Measurements from ENCODE around the gene TMEM161B.
A peak's percentile ranks its signal among the peaks of the same experiment; 100 is the strongest.
"Not testable (repeated sequence)": the region's sequence is repeated elsewhere in the genome, so short reads cannot be mapped to it uniquely, and the experiment has no call there.

The TMEM161B gene

DNA sequence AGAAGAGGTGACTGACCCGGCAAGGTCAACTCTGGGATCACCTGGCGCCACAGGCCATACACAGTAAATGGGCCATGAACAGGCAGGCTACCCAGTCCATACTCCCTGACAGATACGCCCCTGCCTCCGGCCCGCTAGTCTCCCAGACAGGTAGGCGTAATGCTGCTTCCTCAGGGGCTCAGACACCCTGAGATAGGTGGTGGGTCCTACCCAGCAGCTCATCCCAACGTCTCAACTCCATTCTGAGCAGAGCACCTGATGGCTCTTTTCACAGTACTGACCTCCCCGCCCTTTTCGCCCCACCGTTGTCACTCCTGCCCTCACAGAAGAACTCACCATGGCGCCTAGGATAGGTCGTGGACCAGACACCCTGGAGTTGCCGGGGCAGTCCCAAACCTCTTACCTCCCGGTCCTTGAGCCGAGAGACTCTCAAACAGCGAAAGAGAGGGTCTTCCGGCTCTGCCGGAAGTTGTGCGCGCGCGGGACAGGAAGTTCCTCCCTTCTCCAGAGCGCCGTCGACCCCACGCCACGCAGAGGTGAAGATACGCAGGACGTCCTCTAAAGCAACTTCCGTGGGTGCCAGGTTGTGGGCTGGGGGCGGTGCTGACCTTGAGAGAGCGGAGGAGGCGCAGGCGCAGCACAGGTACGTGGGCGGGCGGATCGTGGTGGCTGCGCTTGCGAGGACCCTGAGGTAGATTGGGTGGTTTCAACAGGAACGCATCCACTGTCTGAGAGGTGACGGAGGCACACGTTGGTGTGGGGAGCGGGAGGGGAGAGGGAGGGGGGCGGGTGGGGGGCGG is at the start of gene TMEM161B:
Gene TMEM161B (minus strand): TSS at position 461 of the 800 bp plus-strand sequence. CDS start 122 bp downstream, at position 339.
- DNase-seq (ENCODE audit: low read depth): peak; percentile 40

DNA sequence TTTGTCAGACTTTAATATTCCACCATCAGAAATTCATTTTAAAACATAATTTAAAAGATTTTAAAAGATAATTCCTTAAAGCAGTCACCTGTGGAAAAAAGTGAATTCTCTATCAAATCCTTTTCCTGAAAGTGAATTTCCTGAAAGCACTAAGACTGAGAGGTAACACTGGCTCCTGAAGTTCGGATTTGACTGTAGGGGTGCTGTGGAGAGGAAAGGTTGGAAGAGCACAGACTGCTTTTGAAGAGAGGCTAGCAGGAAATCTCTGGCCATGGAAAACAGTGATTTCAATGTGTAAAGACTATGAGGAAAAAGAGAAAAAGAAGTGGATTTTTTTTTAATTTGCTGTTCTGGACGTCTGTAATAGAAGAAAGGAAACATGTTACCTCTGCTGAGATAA is 35.7 kb upstream of the TMEM161B start:
- no peak for DNase-seq (ENCODE audit: low read depth)

DNA sequence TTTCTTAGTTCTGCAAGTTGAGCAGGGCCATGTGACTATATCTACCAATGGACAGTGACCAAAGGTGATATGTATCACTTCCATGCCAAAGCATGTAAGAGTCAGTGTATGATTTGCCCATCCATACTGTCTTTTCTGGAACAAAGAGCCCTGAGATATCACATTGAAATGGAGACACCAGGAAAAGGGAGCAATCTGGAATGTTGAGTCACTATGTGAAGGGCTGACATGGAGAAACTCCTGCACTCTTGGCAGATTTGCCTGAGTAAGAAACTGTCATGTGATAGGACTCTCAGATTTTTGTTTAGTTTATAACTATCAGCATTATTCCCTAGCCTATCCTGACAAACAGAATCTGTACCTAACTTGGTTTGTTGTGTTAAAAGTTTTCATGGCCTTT is 29.8 kb upstream of the TMEM161B start:
- peak; percentile 12 for DNase-seq (ENCODE audit: low read depth)

DNA sequence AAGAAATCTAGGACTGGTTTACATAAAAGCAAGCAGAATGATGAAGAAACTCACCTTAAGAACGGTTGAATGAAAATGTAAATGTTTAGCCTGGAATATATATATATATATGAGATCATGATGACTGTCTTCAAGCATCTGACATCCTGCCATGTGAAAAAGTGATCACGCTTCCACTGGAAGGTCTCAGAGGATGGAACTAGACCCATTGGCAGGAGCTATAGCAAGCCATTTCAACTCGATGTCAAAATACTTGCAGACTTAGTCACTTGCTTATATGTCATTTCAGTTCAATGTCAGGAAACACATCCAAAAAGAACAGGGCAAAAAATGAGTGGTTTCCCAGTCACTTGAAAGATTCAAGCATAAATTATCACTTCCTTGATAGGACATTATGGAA is 22.2 kb upstream of the TMEM161B start:
- no peak for DNase-seq (ENCODE audit: low read depth)

DNA sequence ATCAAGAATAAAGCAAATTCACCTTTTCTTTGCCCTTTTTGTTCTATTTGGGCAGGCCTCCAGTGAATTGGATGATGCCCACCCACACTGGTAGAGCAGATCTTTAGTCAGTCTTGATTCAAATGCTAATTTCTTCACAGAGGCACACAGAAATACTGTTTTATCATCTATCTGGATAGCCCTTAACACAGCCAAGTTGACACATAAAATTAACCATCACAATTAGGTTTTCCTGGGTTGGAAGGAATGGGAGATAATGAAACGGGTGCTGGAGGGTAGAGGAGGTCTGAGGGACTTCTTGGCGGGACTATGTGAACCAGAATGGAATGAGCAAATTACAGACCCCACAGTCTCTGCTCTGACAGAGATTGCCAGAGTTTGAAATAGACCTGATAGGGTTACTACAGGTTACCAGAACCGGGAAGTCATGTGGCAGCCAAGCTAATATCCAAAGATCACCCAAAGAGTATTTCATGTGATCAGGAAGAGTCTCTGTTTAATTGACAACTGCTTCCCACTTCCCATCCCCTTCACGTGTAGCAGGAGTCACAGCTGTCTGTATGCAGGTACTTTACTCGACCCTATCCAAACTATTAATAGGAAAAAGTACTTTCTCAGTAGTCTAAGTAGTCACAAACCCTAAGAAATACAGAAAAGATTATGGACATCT is 20.0 kb upstream of the TMEM161B start:
- DNase-seq (ENCODE audit: low read depth): no peak

DNA sequence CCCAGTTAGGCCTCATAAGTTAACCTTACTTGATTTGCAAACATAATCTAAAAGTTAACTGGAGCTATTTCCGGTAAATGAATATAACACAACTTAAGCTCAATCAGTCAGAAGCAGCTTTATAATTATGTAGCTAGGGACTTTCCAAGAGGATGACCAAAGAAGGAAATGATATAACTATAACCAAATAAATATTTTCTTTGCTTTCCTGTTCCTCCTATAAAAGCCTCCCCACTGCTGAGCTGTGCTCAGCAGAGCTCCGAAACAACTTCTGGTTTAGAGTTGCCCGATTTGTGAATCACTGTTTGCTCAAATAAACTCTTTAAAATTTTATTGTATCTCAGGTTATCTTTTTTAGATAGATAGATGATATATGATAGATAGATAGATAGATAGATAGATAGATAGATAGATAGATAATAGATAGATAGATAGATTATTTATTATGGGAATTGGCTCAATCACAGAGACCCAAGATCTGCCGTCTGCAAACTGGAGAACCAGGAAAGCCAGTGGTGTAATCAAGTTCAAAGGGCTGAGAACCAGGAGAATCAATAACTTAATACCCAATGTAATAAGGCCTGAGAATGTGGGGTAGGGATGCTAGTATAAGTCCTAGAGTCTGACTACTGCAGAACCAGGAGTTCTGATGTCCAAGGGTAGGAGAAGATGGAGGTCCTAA is 19.3 kb upstream of the TMEM161B start:
- DNase-seq (ENCODE audit: low read depth): no peak

DNA sequence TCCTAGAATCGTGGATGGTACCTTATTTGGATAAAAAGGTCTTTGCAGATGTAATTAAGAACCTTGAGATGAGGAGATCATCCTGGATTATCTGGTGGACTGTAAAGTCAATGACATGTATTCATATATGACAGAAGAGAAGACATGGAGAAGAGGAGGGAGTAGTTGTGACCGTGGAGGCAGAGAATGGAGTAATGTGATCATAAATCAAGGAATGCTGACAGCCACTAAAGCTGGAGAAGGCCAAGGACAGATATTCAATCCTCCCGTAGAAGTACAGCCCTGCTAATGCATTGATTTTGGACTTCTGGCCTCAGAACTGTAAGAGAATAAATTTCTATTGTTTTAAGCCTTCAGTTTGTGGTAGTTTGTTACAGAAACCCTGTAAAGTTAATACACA is 18.7 kb upstream of the TMEM161B start:
- no peak for DNase-seq (ENCODE audit: low read depth)

DNA sequence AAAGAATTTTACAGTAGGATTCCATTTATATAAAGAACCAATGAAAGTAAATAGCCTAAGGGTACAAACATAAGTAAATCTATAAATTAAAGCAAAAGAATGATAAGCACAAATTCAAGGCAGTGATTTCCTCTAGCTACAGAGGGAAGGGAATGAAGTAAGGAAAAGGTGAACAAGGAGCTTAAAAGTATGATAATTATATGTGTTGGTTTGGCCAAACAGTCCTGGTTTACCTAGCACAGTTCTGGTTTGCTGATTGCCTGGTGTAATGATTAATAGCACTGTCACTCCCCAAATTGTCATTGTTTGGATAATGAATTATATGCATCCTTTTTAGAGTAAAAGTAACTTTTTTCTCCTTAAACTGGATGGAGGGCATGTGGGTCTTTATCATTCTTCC is 15.0 kb upstream of the TMEM161B start:
- no peak for DNase-seq (ENCODE audit: low read depth)

DNA sequence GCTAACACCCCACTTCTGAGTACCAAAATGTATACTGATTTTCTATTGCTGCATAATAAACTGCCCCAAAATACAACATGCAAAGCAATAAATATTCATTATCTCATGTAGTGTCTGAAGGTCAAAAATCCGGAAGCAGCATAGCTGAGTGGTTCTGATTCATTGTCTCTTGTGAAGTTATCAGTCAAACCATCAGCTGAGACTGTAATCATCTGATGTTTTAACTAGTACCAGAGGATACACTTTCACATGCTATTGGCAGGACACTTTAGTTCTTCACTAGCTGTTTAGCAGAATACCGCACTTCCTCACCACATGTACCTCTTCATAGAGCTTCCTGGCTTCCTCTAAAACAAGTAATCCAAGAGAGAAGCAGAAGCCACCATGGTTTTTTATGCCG is 12.7 kb upstream of the TMEM161B start:
- DNase-seq (ENCODE audit: low read depth): no peak

DNA sequence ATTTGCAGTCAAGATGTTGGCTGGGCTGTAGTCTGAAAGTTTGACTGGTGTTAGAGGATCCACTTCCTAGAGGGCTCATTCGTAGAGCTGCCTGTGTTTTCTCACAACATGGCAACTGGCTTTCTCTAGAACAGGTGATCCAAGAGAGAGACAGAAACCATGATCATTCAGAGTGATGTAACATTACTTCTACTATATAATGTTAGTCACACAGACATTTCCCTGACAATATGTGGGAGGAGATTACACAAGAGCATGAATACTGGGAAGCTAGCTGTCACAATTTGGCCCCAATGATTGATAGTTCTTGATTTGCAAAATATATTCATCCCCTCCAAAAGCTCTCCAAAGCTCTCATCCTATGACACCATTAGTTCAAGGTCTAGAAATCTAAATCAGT is 10.9 kb upstream of the TMEM161B start:
- no peak for DNase-seq (ENCODE audit: low read depth)

DNA sequence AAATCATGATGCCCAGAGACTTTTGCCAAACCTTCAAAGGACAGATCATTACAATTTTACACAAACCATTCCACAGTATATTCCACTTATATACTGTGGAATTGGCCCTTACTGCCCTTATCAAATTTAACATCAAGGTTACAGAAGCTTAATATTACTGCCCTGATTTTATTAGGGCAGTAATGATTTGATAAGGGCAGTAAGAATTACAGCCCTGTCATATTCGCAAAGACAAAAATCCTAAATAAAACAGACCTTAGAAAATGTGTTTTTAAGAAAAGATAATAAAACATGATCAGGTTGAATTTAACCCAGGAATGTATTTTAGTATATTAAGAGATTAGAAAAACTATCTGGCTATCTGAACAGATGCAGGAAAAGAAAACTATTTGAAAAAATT is 7.7 kb upstream of the TMEM161B start:
- no peak for DNase-seq (ENCODE audit: low read depth)

DNA sequence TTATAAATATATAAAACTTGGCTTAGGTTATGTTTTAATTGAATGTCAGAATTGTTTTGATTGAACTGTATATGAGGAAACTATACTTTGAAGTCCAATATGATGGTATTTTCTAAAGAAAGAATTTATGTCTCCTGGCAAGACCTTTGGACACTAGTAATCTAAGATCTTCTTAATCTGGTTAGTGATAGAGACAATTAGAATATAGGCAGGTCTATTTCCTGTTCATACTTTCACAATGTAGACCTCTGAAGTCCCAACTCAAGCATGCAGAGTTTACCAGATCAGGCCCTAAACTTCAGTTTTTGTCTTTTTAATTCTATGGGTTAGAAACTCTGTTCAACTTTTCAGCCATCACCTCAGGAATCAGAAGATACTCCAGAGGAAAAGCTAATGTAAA is 6.9 kb upstream of the TMEM161B start:
- no peak for DNase-seq (ENCODE audit: low read depth)

DNA sequence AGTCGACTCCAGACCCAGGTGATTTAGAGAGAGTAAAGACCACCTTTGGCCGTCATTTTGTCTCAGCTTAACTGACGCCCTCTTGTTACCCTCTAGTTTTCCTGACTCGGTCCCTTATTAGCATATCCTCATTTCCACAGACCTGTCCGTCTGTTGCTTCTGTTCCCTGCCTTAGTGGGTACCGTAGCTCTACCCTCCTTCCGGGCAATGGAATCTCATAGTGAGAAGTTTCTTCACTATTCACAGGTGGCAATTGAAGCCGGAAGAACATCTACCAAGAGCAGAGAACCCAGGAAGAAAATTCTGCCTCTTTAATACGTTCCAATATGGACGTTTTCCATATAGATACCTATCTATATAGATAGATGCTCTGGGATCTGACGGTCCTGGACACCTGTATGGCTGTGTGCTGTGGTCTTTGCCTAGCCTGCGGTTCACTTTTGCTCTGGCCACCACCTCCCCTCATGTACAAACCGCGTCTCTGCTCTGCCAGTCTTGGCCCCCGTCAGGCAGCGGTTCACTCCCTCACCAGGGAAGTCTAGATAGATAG is 652 bp upstream of the TMEM161B start:
- no peak for DNase-seq (ENCODE audit: low read depth)

DNA sequence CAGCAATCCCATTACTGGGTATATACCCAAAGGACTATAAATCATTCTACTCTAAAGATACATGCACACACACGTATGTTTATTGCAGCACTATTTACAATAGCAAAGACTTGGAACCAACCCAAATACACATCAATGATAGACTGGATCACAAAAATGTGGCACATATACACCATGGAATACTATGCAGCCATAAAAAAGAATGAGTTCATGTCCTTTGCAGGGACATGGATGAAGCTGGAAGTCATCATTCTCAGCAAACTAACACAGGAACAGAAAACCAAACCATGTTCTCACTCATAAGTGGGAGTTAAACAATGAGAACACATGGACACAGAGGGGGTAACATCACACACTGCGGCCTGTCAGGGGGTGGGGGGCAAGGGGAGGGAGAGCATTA is 4.1 kb downstream of the TMEM161B start:
- DNase-seq (ENCODE audit: low read depth): not testable (repeated sequence)

DNA sequence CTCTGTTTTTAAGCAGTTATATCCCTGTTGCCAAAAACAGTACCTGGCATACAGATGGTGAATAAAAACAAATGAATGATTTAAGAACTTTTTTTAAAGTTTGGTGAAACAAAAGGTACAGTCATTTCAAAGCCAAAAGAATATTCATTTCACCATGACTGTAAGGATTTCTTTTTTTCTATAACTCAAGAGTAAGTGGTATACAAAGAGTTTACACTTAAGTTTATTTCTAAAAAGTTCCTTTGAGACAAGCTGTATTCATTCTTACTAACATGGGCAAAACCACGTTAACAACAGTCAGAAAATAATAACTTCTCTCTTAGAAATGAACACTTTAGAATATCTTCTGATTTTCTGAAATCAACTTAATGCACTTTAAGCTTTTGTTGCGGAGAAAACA is 5.3 kb downstream of the TMEM161B start:
- no peak for DNase-seq (ENCODE audit: low read depth)

DNA sequence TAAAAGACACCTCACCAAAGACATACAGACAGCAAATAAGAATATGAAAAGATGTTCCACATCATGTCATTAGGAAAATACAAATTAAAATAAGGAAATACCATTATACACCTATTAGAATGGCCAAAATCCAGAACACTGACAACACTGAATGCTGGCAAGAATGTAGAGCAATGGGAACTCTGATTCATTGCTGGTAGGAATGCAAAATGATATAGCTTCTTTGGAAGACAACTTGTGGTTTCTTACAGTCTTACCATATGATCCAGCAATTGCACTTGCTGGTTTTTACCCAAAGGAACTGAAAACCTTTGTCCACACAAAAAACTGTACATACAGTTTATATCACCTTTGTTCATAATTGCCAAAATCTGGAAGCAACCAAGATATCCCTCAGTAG is 6.5 kb downstream of the TMEM161B start:
- no peak for DNase-seq (ENCODE audit: low read depth)

DNA sequence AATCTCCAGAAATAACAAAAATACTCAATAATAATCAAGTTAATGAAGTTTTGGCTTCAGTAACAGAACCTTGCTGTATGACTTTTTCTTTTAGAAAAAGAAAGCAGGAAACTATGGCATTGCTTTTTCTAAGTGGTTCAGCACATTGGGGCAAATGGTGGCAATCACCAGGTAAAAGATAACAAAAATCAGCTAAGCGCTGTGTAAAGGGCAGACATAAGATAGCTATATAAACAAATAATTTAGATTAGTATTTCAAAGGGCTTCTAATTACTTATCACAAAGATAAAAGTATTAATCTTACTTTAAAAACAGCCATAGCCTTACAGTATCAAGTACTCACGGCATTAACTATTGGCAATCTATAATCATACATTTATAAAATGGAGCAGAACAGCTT is 10.0 kb downstream of the TMEM161B start:
- no peak for DNase-seq (ENCODE audit: low read depth)

DNA sequence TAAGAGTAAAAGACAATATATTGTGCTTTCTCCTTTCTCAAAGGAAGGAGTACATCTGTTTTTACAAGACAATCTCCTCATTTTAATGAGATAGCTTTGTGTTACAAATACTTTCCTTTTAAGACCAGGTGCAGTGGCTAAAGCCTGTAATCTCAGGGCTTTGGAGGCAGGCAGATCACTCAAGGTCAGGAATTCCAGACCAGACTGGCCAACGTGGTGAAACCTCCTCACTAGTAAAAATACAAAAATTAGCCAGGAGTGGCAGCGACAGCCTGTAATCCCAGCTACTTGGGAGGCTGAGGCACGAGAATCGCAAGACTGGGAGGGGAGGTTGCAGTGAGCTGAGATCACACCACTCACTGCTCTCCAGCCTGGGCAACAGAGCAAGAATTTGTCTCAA is 11.8 kb downstream of the TMEM161B start:
- DNase-seq (ENCODE audit: low read depth): no peak

DNA sequence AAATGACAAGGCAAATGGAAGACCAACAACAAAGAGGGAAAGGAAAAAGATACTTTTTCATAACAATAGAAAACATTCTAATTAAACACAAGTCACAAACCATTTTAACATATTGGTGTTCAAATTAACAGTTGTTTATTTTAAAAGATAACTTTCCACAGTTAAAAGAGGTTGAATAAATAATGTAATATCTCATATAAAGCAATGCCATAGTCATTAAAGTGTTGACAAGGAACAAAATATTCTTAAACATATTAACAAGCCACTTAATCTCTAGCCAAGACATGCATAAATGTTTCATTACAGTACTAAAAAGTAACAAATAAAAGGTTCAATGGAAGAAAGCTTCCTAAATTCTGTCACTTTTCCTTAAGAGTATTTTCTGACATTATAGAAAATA is 12.6 kb downstream of the TMEM161B start:
- DNase-seq (ENCODE audit: low read depth): no peak

DNA sequence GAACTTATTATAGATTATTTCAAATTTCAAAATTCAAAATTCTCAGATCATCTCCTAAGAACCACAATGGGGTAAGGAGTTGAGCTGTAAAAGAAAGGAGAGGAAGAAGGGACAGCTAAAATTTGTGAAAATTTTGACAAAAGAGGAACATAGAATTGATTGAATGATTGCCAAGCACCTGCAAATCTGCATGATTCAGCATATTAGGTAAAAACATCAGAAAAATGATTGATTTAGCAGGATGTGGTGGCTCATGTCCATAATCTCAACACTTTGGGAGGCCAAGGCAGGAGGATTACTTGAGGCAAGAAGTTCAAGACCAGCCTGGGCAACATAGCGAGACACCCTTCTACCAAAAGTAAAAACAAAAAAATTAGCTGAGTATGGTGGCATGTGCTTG is 14.3 kb downstream of the TMEM161B start:
- no peak for DNase-seq (ENCODE audit: low read depth)

DNA sequence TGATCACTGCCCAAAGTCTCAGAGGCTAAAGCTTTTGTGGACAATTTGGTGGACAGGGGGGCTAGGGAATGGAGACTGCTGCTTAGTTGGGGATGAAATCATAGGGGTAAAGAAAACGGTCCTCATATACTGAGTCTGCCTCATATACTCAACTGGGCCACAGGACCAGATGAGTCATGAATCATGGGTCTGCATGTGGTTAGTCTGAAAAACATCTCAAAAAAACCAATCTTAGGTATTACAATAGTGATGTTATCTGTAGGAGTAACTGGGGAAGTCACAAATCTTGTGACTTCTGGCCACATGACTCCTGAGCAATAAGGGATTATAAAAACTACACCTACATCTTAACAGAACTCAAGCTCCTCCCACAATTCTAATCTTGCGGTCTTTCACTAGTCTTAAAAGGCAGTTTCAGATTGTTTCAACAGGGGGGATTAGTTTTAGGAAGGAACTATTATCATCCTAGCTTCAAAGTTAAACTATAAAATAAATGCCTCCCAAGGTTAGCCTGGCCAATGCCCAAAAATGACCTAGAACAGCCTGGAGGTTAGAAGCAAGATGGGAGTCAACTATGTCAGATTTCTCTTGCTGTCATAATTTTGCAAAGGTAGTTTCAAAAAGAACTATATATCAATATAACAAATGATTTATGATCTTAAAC is 17.5 kb downstream of the TMEM161B start:
- DNase-seq (ENCODE audit: low read depth): no peak

DNA sequence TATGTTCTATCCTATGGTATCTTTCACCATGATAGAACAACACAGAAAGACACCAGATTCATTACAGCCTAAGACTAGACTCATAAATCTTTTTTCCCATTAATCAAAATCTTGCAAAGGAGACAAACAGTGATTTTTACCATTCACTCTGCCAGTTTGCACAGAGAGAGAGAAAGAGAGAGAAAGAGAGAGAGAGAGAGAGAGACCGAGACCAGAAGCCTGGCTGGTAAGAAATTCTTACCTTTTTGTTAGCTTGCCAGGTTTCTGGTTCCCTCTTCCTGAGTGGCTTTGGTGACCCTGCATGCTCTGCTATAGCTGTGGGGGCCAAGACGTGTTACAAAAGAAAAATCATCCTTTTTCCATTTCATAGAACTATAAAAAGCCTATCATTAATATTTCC is 18.6 kb downstream of the TMEM161B start:
- DNase-seq (ENCODE audit: low read depth): no peak

Measured in GM04503 (cell line).